GM13976 (cell line): Measurements from ENCODE around the gene MRTFA.
"Not testable (repeated sequence)": the region's sequence is repeated elsewhere in the genome, so short reads cannot be mapped to it uniquely, and the experiment has no call there.

Experiments
- DNase-seq: peaks from one replicate; pipeline ENCODE4 v3.0.0; 2012; ENCODE audit warnings: low spot score
- CTCF ChIP-seq: IDR thresholded peaks from 2 replicates; pipeline ENCODE4 v1.5.1; 2012; ENCODE audit warnings: borderline replicate concordance, mild to moderate bottlenecking; ENCODE audit not compliant: insufficient read depth; ENCODE audit errors: extremely low read depth, missing control alignments, control extremely low read depth
- in situ Hi-C: fragments of 300-500 bp; cut with MboI; formaldehyde crosslinking; loops from one replicate; pipeline ENCODE4 v1.12.0; 2022; ENCODE audit warnings: low sequenced_read_pairs, mixed read lengths, inconsistent platforms; ENCODE audit not compliant: unreplicated experiment

The MRTFA gene

GRCh38 chr22:40679249-40679963 lies 42.9 kb upstream of the MRTFA start, which contains the start of gene MCHR1:
Gene MCHR1, plus strand, starts transcription at chr22:40679484. Its CDS starts 169 bp downstream, at chr22:40679653.
- in situ Hi-C loops: no loop called here
- DNase-seq: no peak
- no peak for TF ChIP-seq CTCF

GRCh38 chr22:40678493-40679248 lies 42.2 kb upstream of the MRTFA start:
- in situ Hi-C loops: no loop called here
- DNase-seq: no peak
- TF ChIP-seq CTCF: no peak

GRCh38 chr22:40676644-40677043 lies 40.1 kb upstream of the MRTFA start:
- no peak for TF ChIP-seq CTCF
- in situ Hi-C loops: no loop called here
- DNase-seq: no peak

DNA sequence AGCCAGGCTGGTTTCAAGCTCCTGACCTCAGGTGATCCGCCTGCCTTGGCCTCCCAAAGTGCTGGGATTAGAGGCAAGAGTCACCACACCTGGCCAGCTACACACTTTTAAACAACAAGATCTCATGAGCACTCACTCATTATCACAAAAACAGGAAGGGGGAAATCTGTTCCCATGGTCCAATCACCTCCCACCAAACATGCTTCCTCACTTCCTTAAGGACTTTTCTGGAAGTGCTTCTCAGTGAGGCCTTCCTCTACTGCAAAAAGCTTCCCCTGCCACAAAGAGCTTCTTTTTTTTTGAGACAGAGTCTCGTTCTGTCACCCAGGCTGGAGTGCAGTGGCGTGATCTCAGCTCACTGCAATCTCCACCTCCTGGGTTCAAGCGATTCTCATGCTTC lies 39.6 kb upstream of the MRTFA start:
- DNase-seq, in situ Hi-C loops: not testable (repeated sequence)

DNA sequence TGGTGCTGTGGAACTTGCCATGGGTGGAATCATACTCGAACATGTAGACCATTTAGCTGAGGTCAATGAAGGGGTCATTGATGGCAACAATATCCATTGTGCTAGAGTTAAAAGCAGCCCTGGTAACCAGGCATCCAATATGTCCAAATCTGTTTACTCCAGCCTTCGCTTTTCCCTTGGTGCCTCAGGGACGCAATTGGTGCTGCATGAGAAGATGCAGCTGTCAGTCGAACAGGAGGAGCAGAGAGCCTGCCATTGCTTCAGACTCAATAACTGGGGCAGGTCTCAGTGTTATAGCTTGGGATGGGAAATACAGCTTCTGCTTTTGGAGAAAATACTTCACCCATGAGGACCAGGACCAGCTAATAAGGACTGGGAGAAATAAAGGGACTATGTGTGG lies 37.8 kb upstream of the MRTFA start:
- no peak for DNase-seq
- no peak for TF ChIP-seq CTCF
- in situ Hi-C loops: no loop called here

DNA sequence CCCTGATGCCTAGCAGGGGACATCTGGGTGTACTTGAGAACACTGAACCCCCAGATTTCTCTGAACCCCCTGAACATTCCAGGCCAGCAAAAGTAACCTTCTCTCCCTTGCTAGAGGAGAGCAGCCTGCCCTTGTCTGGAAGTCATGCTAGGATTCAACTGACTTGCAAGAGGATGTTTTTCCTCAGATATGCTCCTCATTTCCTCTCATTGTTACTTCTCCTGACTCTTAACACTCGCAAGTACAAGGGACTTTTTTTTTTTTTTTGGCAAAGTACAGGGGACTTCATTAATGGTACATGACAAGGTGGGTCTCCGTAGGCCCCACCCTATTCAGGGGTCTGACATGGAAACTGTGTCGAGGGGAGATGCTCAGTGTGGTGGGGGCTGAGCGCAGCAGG lies 36.5 kb upstream of the MRTFA start:
- in situ Hi-C loops: no loop called here
- TF ChIP-seq CTCF: no peak

GRCh38 chr22:40671796-40672360 lies 35.4 kb upstream of the MRTFA start:
- TF ChIP-seq CTCF: no peak
- no peak for DNase-seq
- in situ Hi-C loops: no loop called here

More for the DNA sequence above, 36.5 kb upstream of the MRTFA start:
- no peak for DNase-seq
